K562 treated with DMSO at 1 percent for 24 hours (cell line): ENCODE results near the gene RPL41. TPM values are rescaled to one million over a fixed set of nuclear protein-coding genes. Genes with fewer than 3 reads are reported as not detected.

Experiments used
- total RNA-seq: library from RNA; unstranded; fragments of 300-600 nt; gene quantifications from 2 replicates; pipeline ENCODE4 v1.2.3, GENCODE V29; 2022; ENCODE audit warnings: low read depth; ENCODE audit not compliant: insufficient read depth

RPL41 gene
- 3,973 and 4,172 TPM in 2 replicates for total RNA-seq

DNA sequence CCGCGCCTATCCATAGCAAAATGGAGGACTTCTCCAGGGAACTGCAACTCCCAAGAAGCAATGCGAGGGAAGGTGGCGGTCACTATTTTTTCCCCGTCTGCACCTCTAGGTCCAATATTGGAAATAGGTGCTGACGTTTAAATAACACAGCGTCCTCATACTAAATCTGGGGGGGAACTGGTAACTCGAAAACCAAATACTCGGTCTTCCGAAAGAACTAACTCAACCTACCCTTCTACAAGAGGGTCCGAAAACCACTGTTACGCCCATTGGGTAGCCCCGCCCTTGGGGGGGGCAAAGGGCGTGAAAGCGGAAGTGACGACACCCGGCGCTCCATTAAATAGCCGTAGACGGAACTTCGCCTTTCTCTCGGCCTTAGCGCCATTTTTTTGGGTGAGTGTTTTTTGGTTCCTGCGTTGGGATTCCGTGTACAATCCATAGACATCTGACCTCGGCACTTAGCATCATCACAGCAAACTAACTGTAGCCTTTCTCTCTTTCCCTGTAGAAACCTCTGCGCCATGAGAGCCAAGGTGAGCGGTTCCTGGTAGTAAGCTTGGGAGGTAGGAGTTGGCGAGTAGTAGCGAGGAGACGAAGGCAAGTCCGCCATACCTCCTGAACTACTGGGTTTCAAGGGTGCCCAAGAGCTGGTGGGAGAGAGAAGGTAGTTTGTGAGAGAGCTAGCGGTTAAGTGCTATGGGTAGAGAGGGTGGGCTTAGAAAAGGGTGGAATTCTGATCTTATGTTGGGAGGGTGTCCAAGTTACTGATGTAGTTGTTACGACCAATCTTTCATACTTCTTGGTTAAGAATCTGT lies at the start of gene RPL41:
TSS of gene RPL41 (plus strand) at position 367 of the 815 bp plus-strand sequence.

DNA sequence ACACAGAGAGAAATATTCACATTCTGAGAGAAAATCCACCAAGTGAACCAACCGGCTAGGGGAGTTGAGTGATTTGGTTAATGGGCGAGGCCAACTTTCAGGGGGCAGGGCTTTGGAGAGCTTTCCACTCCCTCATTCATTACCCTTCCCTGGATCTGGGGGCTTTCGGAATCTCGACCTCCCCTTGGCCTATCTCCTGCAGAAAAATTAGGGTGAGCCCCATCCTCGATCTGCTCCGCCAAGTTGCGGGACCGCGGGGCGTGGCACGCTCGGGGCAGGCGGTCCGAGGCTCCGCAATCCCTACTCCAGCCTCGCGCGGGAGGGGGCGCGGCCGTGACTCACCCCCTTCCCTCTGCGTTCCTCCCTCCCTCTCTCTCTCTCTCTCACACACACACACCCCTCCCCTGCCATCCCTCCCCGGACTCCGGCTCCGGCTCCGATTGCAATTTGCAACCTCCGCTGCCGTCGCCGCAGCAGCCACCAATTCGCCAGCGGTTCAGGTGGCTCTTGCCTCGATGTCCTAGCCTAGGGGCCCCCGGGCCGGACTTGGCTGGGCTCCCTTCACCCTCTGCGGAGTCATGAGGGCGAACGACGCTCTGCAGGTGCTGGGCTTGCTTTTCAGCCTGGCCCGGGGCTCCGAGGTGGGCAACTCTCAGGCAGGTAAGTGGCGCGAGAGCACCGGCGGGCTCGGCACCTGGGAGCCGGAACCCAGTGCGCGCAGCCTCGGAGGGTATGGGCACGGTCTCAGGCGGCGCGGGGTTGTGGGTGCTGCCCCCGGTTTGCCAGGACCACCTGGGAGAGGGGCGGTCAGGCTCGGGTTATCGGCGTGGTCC lies 36.5 kb upstream of the RPL41 start, which contains the start of gene ERBB3:
TSS of gene ERBB3 (plus strand) at position 443 of the 833 bp plus-strand sequence. CDS start at position 579, 136 bp downstream.

DNA sequence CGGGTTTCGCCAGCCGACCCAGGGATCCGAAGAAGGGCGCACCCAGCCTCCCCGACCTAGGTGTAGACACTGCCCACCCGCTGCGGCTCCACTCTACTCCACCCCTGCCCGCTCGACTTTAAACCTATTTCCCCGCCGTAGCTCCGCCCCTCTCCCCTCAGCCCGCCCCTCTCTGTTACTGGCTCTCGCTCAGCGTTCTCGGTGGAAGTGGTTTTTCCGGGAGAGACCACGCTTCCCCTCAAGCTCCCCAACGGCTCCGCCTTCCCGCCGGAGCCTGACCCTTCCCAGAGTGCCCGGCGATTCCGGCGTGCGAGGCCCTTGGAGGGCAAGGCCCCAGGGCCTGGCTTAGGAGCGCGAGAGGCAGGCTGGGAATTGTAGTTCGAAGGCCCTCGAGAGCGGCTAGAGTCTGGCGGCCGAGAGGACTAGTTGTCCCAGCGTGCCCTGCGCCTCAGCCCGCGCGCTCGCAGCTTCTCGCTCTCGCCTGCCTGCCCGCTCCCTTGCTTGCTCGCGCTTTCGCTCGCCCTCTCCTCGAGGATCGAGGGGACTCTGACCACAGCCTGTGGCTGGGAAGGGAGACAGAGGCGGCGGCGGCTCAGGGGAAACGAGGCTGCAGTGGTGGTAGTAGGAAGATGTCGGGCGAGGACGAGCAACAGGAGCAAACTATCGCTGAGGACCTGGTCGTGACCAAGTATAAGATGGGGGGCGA lies 12.2 kb upstream of the RPL41 start, which contains the start of gene PA2G4:
TSS of gene PA2G4 (plus strand) at position 451 of the 706 bp plus-strand sequence. CDS start at position 630, 179 bp downstream.

DNA sequence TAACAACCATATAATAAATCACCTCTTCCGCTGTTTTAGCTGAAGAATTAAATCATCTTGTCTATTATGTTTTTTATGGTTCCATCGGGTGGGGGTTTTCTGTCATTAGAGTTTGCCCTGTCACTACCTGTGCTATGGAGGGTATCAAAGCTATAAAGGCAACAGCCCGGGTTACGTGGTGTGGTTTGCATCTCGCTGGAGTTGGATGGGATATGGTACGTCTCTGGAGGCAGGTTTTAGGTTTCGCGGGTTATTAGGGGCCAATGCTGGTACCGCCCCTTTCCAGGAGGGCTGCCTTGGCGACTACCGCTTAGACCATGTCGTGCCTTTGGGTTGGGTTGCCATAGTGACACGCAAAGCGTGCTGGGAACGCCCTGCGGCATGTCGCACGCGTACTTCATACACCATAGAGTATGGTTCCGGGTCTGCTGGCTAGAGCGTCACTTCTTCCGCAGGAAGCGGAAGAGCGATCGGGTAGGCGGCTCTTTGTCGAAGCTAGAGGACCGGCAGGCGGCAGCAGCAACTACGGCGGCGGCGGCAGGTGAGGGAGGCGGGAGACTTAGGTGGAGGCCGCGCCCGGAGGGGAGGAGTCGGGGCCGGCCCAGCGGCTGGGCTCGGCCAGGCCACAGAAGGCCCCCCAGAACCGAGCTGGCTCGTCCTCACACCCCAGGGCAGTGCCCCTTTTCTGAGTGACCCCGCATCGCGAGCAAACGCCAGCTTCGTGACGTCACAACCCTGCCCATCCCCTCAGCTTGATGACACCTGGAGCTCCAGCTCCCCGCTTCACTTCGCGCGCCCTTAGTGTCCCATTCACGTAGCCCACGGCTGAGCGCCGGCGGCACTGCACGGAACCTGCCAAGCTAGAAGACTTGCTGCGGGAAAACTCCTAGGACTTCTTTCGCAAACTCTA lies 1.6 kb downstream of the RPL41 start, which contains the start of gene ZC3H10:
TSS of gene ZC3H10 (plus strand) at position 489 of the 910 bp plus-strand sequence. CDS start 2,297 bp downstream, outside the sequence.

DNA sequence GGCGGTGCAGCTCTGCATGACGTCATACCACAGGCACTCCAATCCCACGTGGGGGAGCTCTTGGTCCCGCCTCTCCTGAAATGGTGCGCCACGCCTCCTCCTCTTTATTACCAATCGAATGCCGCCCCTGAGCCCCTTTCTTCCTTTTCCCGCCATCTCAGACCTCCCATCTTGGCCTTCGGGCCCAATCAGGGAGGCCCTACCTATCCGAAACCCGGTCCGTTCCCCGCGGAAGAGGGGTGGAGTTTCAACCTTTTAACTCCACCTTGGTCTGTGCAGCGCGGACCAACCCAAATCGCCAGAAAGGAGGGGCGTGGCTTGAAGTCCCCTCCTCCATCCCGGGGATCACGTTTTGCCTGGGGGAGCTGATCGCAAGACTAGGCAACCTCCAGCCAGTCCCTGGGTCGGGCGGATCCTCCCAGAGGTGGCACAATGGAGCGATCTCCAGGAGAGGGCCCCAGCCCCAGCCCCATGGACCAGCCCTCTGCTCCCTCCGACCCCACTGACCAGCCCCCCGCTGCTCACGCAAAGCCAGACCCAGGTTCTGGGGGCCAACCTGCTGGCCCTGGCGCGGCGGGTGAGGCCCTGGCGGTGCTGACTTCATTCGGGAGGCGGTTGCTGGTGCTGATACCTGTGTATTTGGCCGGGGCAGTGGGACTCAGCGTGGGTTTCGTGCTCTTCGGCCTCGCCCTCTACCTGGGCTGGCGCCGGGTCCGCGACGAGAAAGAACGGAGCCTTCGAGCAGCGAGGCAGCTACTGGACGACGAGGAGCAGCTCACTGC lies 11.6 kb downstream of the RPL41 start, which contains the start of gene ESYT1:
TSS of gene ESYT1 (plus strand) at position 380 of the 782 bp plus-strand sequence. CDS start at position 433, 53 bp downstream.

DNA sequence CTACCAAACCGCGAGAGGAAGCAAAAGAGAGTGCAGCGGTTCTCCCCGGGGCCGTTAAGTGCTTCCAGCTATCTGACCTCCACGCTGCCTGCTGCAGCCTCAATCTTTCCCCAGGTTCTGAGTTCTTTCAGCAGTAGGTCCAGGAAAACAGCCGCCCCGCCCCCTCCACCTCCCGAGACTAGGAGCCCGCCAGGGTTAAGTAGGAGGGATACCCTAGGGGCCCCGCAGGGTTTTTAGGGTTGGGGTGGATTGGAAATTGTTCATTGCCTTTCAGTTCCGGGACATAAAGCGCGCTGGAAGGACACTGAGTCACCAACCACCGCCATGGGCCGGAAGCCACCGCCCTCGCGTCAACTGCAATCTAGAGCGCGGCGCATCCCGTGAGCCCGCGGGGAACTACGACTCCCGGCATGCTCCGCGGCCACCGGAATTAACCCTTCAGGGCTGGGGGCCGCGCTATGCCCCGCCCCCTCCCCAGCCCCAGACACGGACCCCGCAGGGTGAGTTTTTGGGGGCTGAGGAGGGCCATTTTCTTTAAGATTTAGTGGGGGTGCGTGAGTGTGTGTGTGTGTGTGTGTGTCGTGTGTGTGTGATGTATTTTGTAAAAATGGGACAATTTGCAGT lies 35.8 kb downstream of the RPL41 start, which contains the start of gene MYL6B:
TSS of gene MYL6B (plus strand) at position 456 of the 624 bp plus-strand sequence. CDS start 1,332 bp downstream, outside the sequence.

DNA sequence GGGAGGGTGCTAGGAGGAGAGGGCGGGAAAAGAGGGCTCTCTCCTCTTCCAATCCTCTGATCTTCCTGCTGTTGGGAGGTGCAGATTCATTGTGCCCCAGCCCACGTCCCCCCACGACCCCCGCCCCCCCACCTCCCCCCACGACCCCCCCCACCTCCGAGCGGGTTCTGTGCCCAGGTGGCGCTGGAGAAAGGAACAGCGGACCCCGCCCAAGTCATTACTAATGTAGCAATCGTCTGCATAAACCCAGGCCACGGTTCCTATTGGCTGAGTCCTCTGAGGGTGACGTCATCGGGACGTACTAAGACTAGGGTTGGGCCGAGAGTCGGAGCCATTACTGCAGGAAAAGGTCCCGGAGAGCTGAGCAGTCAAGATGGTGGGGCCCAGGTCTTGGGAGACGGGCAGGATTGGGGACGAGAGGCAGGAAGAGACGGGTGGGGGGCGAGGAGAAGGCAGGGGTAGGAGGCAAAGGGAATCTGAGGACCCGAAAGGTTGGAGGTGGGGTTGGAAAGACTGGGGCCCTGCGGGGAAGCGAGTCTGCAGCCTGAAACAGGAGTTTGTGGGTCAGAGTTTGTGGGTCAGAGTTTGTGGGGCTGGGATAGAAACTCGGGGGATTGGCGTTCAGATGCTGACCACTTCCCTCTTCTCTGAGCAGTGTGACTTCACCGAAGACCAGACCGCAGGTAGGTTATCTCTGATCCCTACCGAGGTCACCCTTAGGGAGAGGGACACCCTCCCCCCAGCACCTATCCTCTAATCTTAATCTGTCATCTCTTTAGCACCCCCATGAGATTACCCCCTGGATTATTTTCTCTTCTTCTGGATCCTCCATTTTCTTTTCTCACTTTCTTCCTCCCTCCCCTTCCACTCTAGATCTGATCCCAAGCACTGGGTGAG lies 41.8 kb downstream of the RPL41 start, which contains the start of gene MYL6:
TSS of gene MYL6 (plus strand) at position 331 of the 897 bp plus-strand sequence. CDS start at position 374, 43 bp downstream.

Other genes starting within 250 kb of the RPL41 start
- gene PYM1, start 188.7 kb upstream of the RPL41 start, total RNA-seq, result 37.1 and 38.3 TPM in 2 replicates
- gene DGKA, start 185.5 kb upstream of the RPL41 start, total RNA-seq, result 12.2 and 12.7 TPM in 2 replicates
- 1.4 and 2.7 TPM in 2 replicates for gene PMEL, start 150.6 kb upstream of the RPL41 start, total RNA-seq
- gene CDK2, start 149.8 kb upstream of the RPL41 start, total RNA-seq, result 90.4 and 99.9 TPM in 2 replicates
- 33.4 and 45.9 TPM in 2 replicates for gene RAB5B, start 142.6 kb upstream of the RPL41 start, total RNA-seq
- gene SUOX, start 119.4 kb upstream of the RPL41 start, total RNA-seq, result 41.6 and 44.3 TPM in 2 replicates
- 26.2 and 31.1 TPM in 2 replicates for gene IKZF4, start 95.6 kb upstream of the RPL41 start, total RNA-seq
- gene RPS26, start 74.7 kb upstream of the RPL41 start, total RNA-seq, result 352 and 367 TPM in 2 replicates
- 6.3 TPM in 2 replicates for gene ERBB3, start 36.5 kb upstream of the RPL41 start, total RNA-seq
- 161 and 163 TPM in 2 replicates for gene PA2G4, start 12.1 kb upstream of the RPL41 start, total RNA-seq
- 3.5 and 4.6 TPM in 2 replicates for gene ZC3H10, start 1.6 kb downstream of the RPL41 start, total RNA-seq
- 146 and 181 TPM in 2 replicates for gene ESYT1, start 11.6 kb downstream of the RPL41 start, total RNA-seq
- gene MYL6B, start 36.0 kb downstream of the RPL41 start, total RNA-seq, result 42.6 and 50.4 TPM in 2 replicates
- 963 and 965 TPM in 2 replicates for gene MYL6, start 41.7 kb downstream of the RPL41 start, total RNA-seq
- gene SMARCC2, start 72.8 kb downstream of the RPL41 start, total RNA-seq, result 75.9 and 76.4 TPM in 2 replicates
- gene RNF41, start 105.3 kb downstream of the RPL41 start, total RNA-seq, result 50.0 and 51.1 TPM in 2 replicates
- gene NABP2, start 107.7 kb downstream of the RPL41 start, total RNA-seq, result 47.7 and 52.8 TPM in 2 replicates
- not detected in 2 replicates for gene SLC39A5, start 113.4 kb downstream of the RPL41 start, total RNA-seq
- gene ANKRD52, start 141.8 kb downstream of the RPL41 start, total RNA-seq, result 28.5 and 29.8 TPM in 2 replicates
- gene COQ10A, start 150.3 kb downstream of the RPL41 start, total RNA-seq, result 46.4 and 47.3 TPM in 2 replicates
- 151 and 158 TPM in 2 replicates for gene CS, start 183.7 kb downstream of the RPL41 start, total RNA-seq
- 88.9 and 95.2 TPM in 2 replicates for gene CNPY2, start 199.4 kb downstream of the RPL41 start, total RNA-seq
- 29.3 and 34.1 TPM in 2 replicates for gene PAN2, start 217.4 kb downstream of the RPL41 start, total RNA-seq
- 15.3 and 19.8 TPM in 2 replicates for gene IL23A, start 222.3 kb downstream of the RPL41 start, total RNA-seq
- gene STAT2, start 243.5 kb downstream of the RPL41 start, total RNA-seq, result 52.4 and 61.2 TPM in 2 replicates
- gene APOF, start 246.2 kb downstream of the RPL41 start, total RNA-seq, result not detected in 2 replicates